ENCODE data around the gene CDC42BPG. TPM values are rescaled to one million over a fixed set of nuclear protein-coding genes. Genes with fewer than 3 reads are reported as not detected.

The CDC42BPG gene
- polyA plus RNA-seq, 1 donor from 2014 or later = not detected

DNA sequence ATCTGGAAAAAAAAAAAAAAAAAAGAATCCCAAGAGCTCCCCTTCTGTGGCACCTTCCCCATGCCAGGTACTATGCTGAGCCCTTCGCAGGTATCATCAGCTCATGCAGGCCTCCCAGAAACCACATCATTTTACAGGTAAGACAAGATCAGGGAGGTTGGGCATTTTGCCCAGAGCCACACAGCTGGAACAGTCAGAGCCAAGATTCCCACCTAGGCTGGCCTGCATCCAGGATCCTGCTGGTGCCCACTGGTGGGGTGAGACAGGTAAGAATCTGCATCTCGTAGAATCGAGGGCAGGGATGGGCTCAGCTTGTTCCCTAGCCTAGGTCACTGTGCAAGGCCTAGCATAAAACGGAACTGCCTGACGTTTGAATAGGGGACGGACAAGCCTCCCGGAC, 18.4 kb downstream of the CDC42BPG start:
- TF ChIP-seq EP300 (conservative IDR thresholded peaks at IDR 0.05; ENCODE audit: poor library complexity, severe bottlenecking) (no peak), TAF1 (IDR thresholded peaks at IDR 0.05; ENCODE audit: low read depth) (no peak), EZH2 (IDR thresholded peaks at IDR 0.05; ENCODE audit: borderline replicate concordance, insufficient read depth, low read length, poor library complexity, severe bottlenecking) (no peak), RAD21 (conservative IDR thresholded peaks at IDR 0.05) (no peak), SMC3 (conservative IDR thresholded peaks at IDR 0.05; ENCODE audit: poor library complexity) (no peak), POLR2AphosphoS5 (IDR thresholded peaks at IDR 0.05) (no peak), MXI1 (conservative IDR thresholded peaks at IDR 0.05; ENCODE audit: poor library complexity, severe bottlenecking) (no peak)
- TF ChIP-seq, protein P1, sequence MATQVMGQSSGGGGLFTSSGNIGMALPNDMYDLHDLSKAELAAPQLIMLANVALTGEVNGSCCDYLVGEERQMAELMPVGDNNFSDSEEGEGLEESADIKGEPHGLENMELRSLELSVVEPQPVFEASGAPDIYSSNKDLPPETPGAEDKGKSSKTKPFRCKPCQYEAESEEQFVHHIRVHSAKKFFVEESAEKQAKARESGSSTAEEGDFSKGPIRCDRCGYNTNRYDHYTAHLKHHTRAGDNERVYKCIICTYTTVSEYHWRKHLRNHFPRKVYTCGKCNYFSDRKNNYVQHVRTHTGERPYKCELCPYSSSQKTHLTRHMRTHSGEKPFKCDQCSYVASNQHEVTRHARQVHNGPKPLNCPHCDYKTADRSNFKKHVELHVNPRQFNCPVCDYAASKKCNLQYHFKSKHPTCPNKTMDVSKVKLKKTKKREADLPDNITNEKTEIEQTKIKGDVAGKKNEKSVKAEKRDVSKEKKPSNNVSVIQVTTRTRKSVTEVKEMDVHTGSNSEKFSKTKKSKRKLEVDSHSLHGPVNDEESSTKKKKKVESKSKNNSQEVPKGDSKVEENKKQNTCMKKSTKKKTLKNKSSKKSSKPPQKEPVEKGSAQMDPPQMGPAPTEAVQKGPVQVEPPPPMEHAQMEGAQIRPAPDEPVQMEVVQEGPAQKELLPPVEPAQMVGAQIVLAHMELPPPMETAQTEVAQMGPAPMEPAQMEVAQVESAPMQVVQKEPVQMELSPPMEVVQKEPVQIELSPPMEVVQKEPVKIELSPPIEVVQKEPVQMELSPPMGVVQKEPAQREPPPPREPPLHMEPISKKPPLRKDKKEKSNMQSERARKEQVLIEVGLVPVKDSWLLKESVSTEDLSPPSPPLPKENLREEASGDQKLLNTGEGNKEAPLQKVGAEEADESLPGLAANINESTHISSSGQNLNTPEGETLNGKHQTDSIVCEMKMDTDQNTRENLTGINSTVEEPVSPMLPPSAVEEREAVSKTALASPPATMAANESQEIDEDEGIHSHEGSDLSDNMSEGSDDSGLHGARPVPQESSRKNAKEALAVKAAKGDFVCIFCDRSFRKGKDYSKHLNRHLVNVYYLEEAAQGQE (IDR thresholded peaks at IDR 0.05; ENCODE audit: borderline replicate concordance) = no peak
- TF ChIP-seq, protein P2, sequence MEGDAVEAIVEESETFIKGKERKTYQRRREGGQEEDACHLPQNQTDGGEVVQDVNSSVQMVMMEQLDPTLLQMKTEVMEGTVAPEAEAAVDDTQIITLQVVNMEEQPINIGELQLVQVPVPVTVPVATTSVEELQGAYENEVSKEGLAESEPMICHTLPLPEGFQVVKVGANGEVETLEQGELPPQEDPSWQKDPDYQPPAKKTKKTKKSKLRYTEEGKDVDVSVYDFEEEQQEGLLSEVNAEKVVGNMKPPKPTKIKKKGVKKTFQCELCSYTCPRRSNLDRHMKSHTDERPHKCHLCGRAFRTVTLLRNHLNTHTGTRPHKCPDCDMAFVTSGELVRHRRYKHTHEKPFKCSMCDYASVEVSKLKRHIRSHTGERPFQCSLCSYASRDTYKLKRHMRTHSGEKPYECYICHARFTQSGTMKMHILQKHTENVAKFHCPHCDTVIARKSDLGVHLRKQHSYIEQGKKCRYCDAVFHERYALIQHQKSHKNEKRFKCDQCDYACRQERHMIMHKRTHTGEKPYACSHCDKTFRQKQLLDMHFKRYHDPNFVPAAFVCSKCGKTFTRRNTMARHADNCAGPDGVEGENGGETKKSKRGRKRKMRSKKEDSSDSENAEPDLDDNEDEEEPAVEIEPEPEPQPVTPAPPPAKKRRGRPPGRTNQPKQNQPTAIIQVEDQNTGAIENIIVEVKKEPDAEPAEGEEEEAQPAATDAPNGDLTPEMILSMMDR (IDR thresholded peaks at IDR 0.05; ENCODE audit: poor library complexity, severe bottlenecking) = no peak
- no peaks in the 10 kb centered on the region for H3K9me2 ChIP-seq (ENCODE audit: insufficient read depth, low read length)
- H3K79me2 ChIP-seq (replicated peaks; ENCODE audit: insufficient read depth, low read length) = no peaks in the 10 kb centered on the region
- no peaks in the 10 kb centered on the region for H3K27me3 ChIP-seq (ENCODE audit: insufficient read depth, low read depth, low read length)
- no peaks in the 10 kb centered on the region for H3K9me3 ChIP-seq (ENCODE audit: low read length)
- H3F3A ChIP-seq (ENCODE audit: insufficient read depth, low read length, poor library complexity, severe bottlenecking) = no peaks in the 10 kb centered on the region
- no peak overlapping the region for H3K4me3 ChIP-seq (ENCODE audit: low read length)
- no peak overlapping the region for H3K27ac ChIP-seq (ENCODE audit: low read length)
- no peak overlapping the region for H3K9ac ChIP-seq (ENCODE audit: low read length)
- H4K20me1 ChIP-seq (ENCODE audit: insufficient read depth) = no peaks in the 10 kb centered on the region
- H2AFZ ChIP-seq (ENCODE audit: low read depth, low read length) = no peak overlapping the region
- H3K36me3 ChIP-seq (ENCODE audit: insufficient read depth, low read length) = no peaks in the 10 kb centered on the region
- no peak overlapping the region for H3K4me2 ChIP-seq (ENCODE audit: low read length)

DNA sequence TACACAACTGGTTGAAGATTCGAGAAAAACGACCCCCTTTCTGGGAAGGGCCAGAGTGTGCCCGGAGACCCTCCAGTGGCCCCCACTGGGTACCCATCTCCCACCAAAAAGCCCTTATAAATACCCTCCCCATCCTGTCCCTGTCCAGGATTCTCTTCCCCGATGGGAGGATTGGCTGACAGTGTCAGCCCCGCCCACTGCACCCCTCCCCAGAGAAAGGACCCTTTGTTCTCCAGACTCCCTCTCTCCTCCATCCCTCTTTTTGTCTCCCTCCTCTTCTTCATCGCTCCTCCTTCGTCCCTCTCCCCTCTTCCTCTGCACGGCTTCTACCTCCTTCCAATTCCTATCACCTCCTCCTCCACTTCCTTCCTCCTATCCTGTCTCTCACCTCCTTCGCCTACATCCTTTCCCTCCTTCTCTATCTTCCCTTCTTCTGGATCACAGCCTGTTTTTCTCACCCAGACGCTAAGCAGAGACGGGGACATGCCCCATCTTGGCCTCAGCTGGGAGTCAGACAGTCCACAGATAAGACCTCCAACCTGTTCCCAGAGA, 20.8 kb downstream of the CDC42BPG start:
- no peaks in the 10 kb centered on the region for H3K9me3 ChIP-seq (ENCODE audit: low read length)
- H3K9ac ChIP-seq (ENCODE audit: low read length) = no peak overlapping the region

More for the DNA sequence above, 20.8 kb downstream of the CDC42BPG start:
- Histone ChIP-seq H3K27ac (ENCODE audit: low read length) (no peak overlapping the region), H3K4me2 (ENCODE audit: low read length) (no peak overlapping the region), H3K4me3 (ENCODE audit: low read length) (no peak overlapping the region), H3F3A (ENCODE audit: insufficient read depth, low read length, poor library complexity, severe bottlenecking) (no peaks in the 10 kb centered on the region), H3K36me3 (ENCODE audit: insufficient read depth, low read length) (no peaks in the 10 kb centered on the region), H3K27me3 (ENCODE audit: insufficient read depth, low read depth, low read length) (no peaks in the 10 kb centered on the region), H3K9me2 (ENCODE audit: insufficient read depth, low read length) (no peaks in the 10 kb centered on the region), H2AFZ (ENCODE audit: low read depth, low read length) (no peak overlapping the region), H3K79me2 (replicated peaks; ENCODE audit: insufficient read depth, low read length) (no peaks in the 10 kb centered on the region), H4K20me1 (ENCODE audit: insufficient read depth) (no peaks in the 10 kb centered on the region)
- TF ChIP-seq, protein P2 (IDR thresholded peaks at IDR 0.05; ENCODE audit: poor library complexity, severe bottlenecking) = no peak
- TF ChIP-seq EZH2 (IDR thresholded peaks at IDR 0.05; ENCODE audit: borderline replicate concordance, insufficient read depth, low read length, poor library complexity, severe bottlenecking) (no peak), TAF1 (IDR thresholded peaks at IDR 0.05; ENCODE audit: low read depth) (no peak), POLR2AphosphoS5 (IDR thresholded peaks at IDR 0.05) (no peak), EP300 (conservative IDR thresholded peaks at IDR 0.05; ENCODE audit: poor library complexity, severe bottlenecking) (no peak), SMC3 (conservative IDR thresholded peaks at IDR 0.05; ENCODE audit: poor library complexity) (no peak), MXI1 (conservative IDR thresholded peaks at IDR 0.05; ENCODE audit: poor library complexity, severe bottlenecking) (no peak)
